Naive thymus-derived CD8-positive, alpha-beta T cell (primary cell): Measurements from ENCODE around the gene CSGALNACT2. TPM values are rescaled to one million over a fixed set of nuclear protein-coding genes. Genes with fewer than 3 reads are reported as not detected.
A peak's percentile ranks its signal among the peaks of the same experiment; 100 is the strongest.
"Not testable (repeated sequence)": the region's sequence is repeated elsewhere in the genome, so short reads cannot be mapped to it uniquely, and the experiment has no call there.

Experiments used
- ATAC-seq, 2 donors: fragments of 150-1000 bp; cut with Tn5 transposase in 1 of 2; sonication (Bioruptor Pico), chemical (Tn5 transposase) in 1 of 2; 1 replicate in 1 of 2; 2 replicates in 1 of 2; pipeline ENCODE4 v1.10.0; 2021; ENCODE audit warnings: mild to moderate bottlenecking in 2 of 2, moderate library complexity in 2 of 2
- POLR2A ChIA-PET: fragments of 350-600 bp; sonication (Branson Sonifier 250); formaldehyde crosslinking; loops from one replicate; lab custom pipeline; 2021; ENCODE audit warnings: antibody characterized with exemption; lab: Charles Lee
- DNase-seq, 10 donors: peaks; one replicate each; pipeline versions ENCODE4 v3.0.0 to v3.0.0-alpha.2; 2020 to 2022
- H3K27ac Mint-ChIP-seq, 10 donors: one replicate each; pipeline ENCODE4 v1.8.0; 2020 to 2022; ENCODE audit warnings: mild to moderate bottlenecking in 10 of 10, mixed read lengths in 10 of 10, moderate library complexity in 4 of 10, inconsistent platforms in 1 of 10
- H3K27me3 Mint-ChIP-seq, 5 donors: one replicate each; pipeline ENCODE4 v1.8.0; 2021 to 2022; ENCODE audit warnings: mixed read lengths in 5 of 5
- H3K36me3 Mint-ChIP-seq, 3 donors: one replicate each; pipeline ENCODE4 v1.8.0; 2020 to 2022; ENCODE audit warnings: mixed read lengths in 3 of 3, mild to moderate bottlenecking in 2 of 3, inconsistent platforms in 1 of 3
- H3K4me1 Mint-ChIP-seq, 4 donors: one replicate each; pipeline ENCODE4 v1.8.0; 2021 to 2022; ENCODE audit warnings: mixed read lengths in 4 of 4
- H3K4me3 Mint-ChIP-seq, 10 donors: one replicate each; pipeline ENCODE4 v1.8.0; 2020 to 2022; ENCODE audit warnings: mild to moderate bottlenecking in 10 of 10, mixed read lengths in 10 of 10, moderate library complexity in 6 of 10, inconsistent platforms in 1 of 10
- H3K9me3 Mint-ChIP-seq, 9 donors: one replicate each; pipeline ENCODE4 v1.8.0; 2020 to 2022; ENCODE audit warnings: mixed read lengths in 9 of 9, mild to moderate bottlenecking in 3 of 9, inconsistent platforms in 1 of 9, moderate library complexity in 1 of 9
- polyA plus RNA-seq, 3 donors: library from polyadenylated mRNA; unstranded; fragments of 300-500 nt; fragmentation: Illumina TruSeq; gene quantifications; one replicate each; pipeline ENCODE4 v1.2.3, GENCODE V29; 2021
- total RNA-seq, 8 experiments: library from RNA in 2 of 8; stranded (reverse) in 2 of 8; gene quantifications; one replicate each; pipeline ENCODE4 v1.2.3 and lab custom pipeline; 2021 to 2026

The CSGALNACT2 gene, protein sequence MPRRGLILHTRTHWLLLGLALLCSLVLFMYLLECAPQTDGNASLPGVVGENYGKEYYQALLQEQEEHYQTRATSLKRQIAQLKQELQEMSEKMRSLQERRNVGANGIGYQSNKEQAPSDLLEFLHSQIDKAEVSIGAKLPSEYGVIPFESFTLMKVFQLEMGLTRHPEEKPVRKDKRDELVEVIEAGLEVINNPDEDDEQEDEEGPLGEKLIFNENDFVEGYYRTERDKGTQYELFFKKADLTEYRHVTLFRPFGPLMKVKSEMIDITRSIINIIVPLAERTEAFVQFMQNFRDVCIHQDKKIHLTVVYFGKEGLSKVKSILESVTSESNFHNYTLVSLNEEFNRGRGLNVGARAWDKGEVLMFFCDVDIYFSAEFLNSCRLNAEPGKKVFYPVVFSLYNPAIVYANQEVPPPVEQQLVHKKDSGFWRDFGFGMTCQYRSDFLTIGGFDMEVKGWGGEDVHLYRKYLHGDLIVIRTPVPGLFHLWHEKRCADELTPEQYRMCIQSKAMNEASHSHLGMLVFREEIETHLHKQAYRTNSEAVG
- 10 to 100 TPM; 56.9 to 61.0 TPM for total RNA-seq
- polyA plus RNA-seq: 10 to 100 TPM; 15.0 to 20.0 (median 16.2) TPM
- 43.2 to 151 (median 114) reads per million in 6 experiments for total RNA-seq (lab: John Stamatoyannopoulos, UW)

DNA sequence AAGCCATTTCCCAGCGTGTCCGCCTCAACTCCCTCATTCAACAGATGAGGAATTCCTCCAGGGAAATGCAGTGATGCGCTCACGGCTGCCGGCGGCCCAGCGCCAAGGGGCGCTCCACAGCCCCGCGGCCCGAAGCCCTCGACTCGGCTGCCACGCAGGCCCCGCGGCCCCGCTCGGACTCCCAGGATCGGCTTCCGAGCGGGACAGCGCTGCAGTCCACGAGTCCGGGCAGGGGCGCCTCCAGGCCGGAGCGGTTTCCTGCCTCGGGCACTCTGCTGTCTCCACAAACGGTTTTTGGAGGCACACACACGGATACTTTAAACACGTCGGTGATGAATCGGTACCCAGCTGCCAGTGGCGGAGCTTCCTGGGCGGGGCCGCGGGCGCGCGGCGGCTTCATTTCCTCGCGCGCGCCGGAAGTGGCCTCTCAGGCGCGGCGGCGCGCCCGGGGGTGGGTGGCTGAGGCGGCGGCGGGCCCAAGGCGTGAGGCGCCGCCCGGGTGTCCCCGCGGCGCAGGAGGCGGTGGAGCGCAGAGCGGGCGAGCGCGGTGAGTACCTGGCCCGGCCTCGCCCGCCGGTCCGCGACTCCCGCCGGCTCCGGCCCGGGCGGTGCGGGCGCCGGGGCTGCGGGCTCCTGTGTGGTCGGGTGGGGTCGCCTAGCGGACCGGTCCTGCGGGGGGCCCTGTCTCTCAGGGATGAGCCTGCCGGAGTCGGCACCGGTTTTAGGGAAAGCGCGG is at the start of gene CSGALNACT2:
Gene CSGALNACT2 (plus strand): TSS at position 425 of the 736 bp plus-strand sequence. CDS start 16,705 bp downstream, outside the sequence.
- Mint-ChIP-seq H3K4me1 (peaks cover 25 to 64% (median 52%) of the 10 kb centered on the region in 4 donors), H3K36me3 (no peaks in the 10 kb centered on the region), H3K27me3 (no peaks in the 10 kb centered on the region), H3K9me3 (no peaks in the 10 kb centered on the region), H3K27ac (peak within 1 kb of the TSS; percentile 93 to 100 (median 99)), H3K4me3 (peak within 1 kb of the TSS; percentile 93 to 99 (median 97))
- POLR2A ChIA-PET: interaction anchor here (0.6 to 7.7 kb wide), 26 partner anchors 8 to 499 kb away, joined by 3 to 113 read pairs (median 3); partner anchors contain the start of genes BMS1, HNRNPF, ZNF239 and ZNF33B
- ATAC-seq: peak; percentile 73 to 77
- peak; percentile 79 to 91 (median 86) for DNase-seq

DNA sequence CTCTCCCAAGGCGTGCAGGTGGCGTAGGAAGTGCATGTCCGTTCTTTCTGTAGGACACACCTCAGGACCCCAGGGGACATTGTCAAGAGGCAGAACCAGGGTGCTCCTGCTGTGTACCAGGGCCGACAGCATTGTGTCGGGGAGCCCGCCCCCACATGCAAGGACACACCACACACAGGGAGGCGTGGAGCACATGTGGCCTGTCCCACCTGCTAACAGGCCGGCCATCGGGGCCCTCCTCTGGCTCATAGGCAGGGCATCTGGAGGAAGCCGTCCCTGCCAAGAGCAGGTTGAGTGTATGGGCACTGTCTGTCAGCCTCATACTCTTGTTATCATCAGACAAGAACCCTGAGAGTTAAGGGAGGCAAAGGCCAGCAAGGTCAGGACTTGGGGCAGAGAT is 48.7 kb upstream of the CSGALNACT2 start:
- H3K4me1 Mint-ChIP-seq: peaks cover 0 to under 1% (median 0%) of the 10 kb centered on the region in 4 donors
- no peak overlapping the region for H3K4me3 Mint-ChIP-seq
- no peak for ATAC-seq
- no peaks in the 10 kb centered on the region for H3K9me3 Mint-ChIP-seq
- no peaks in the 10 kb centered on the region for H3K36me3 Mint-ChIP-seq
- POLR2A ChIA-PET: no interaction called here
- DNase-seq: no peak
- peaks cover 0 to 18% (median 6%) of the 10 kb centered on the region in 5 donors for H3K27me3 Mint-ChIP-seq
- no peak overlapping the region for H3K27ac Mint-ChIP-seq

DNA sequence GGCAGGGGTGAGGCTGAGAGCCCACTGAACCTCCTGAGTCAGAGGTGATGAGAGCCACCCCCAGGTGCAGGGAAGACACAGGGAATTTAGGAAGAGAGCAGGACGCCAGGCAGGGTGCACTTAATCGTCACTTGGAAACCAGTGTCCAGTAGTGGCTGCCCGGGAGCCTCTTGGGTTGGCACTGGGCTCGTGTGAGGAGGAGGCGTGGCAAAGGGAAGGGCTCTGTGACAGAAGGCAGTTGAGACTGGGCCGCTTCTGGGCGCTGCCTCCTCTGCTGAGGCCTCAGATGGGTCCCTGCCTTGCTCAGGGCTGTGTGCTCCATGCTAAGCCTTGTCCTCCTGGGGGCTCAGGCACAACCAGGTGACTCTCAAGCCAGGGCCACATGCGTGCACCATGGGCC is 48.1 kb upstream of the CSGALNACT2 start:
- no peak overlapping the region for H3K27ac Mint-ChIP-seq
- DNase-seq (no peak), ATAC-seq (no peak)
- no peaks in the 10 kb centered on the region for H3K4me1 Mint-ChIP-seq
- H3K4me3 Mint-ChIP-seq: no peak overlapping the region
- no peaks in the 10 kb centered on the region for H3K9me3 Mint-ChIP-seq
- H3K36me3 Mint-ChIP-seq: no peaks in the 10 kb centered on the region
- peaks cover 0 to 17% (median 6%) of the 10 kb centered on the region in 5 donors for H3K27me3 Mint-ChIP-seq
- POLR2A ChIA-PET: no interaction called here

DNA sequence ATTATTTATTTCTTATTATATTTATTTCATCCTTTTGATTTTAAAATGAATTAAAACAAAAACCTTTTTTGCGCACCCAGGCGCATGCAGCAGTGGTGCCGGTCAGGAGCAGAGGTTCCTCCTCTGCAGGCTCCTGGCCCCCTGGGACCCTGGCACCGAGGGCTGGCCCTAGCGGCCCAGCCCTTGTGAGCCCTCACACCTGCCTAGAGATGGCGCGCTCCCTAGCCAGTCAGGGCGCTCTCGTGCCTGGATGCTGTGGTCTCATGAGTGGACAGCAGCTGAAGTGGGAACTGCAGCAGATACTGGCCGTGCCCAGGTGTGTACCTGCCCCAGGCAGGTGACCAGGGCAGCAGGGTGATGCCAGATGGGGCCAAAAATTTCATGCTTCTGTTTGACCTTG is 47.6 kb upstream of the CSGALNACT2 start:
- H3K4me3 Mint-ChIP-seq: no peak overlapping the region
- peaks cover 0 to 17% (median 6%) of the 10 kb centered on the region in 5 donors for H3K27me3 Mint-ChIP-seq
- ATAC-seq (no peak), DNase-seq (no peak)
- no peaks in the 10 kb centered on the region for H3K4me1 Mint-ChIP-seq
- no peaks in the 10 kb centered on the region for H3K9me3 Mint-ChIP-seq
- no peaks in the 10 kb centered on the region for H3K36me3 Mint-ChIP-seq
- no peak overlapping the region for H3K27ac Mint-ChIP-seq
- POLR2A ChIA-PET: no interaction called here

DNA sequence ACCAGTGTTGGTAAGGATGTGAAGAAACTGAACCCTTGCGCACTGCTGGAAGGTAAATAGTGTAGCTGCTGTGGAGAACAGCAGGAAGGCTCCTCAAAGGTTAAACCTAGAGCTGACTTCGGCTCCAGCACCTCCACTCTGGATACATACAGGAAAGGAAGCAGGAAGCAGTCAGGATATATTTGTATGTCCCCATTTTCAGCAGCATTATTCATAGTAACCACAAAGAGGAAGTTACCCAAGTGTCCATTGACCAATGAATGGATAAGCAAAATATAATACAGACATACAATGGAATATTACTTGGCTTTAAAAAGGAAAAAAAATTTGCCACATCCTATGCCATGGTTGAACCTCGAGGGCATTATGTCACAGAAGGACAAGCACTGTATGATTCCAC is 46.4 kb upstream of the CSGALNACT2 start:
- Mint-ChIP-seq H3K27ac (no peak overlapping the region), H3K9me3 (no peaks in the 10 kb centered on the region), H3K4me3 (no peak overlapping the region), H3K4me1 (no peaks in the 10 kb centered on the region), H3K36me3 (no peaks in the 10 kb centered on the region), H3K27me3 (peaks cover 0 to 17% (median 6%) of the 10 kb centered on the region in 5 donors)
- POLR2A ChIA-PET: no interaction called here
- DNase-seq: no peak
- ATAC-seq: no peak

DNA sequence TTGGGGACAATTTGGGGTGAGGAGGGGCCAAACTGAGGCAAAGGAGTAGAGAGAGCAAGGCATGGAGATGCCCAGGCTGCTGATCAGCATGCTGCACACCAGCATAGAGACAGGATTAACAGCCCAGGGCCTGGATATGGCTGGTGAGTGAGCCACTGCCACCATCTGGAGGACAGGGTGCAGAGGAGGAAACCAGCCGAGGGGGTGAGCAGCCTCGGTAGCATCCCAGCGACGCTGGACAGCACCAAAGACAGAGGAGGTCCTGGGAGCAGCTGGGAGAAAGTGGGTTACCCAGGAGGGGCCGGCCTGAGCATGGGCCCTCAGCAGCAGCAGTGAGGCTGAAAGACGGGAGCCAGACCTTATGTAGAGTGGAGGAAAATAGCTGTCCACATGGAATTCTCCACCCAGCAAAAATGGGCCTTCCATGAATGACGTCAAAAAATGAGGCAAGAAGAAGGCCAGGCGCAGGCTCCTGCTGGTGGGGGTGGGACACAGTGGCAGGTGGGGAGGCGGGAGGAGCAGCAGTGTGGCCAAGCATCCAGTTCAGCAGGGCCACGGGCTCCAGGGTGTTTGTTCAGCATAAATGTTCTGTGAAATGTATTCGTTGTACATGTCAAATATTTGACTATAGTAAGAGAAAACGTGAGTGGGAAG is 44.7 kb upstream of the CSGALNACT2 start:
- POLR2A ChIA-PET: no interaction called here
- DNase-seq (no peak), ATAC-seq (no peak)
- Mint-ChIP-seq H3K9me3 (no peaks in the 10 kb centered on the region), H3K4me1 (no peaks in the 10 kb centered on the region), H3K36me3 (no peaks in the 10 kb centered on the region), H3K27ac (no peak overlapping the region), H3K4me3 (no peak overlapping the region), H3K27me3 (peaks cover 0 to 9% (median 6%) of the 10 kb centered on the region in 5 donors)

DNA sequence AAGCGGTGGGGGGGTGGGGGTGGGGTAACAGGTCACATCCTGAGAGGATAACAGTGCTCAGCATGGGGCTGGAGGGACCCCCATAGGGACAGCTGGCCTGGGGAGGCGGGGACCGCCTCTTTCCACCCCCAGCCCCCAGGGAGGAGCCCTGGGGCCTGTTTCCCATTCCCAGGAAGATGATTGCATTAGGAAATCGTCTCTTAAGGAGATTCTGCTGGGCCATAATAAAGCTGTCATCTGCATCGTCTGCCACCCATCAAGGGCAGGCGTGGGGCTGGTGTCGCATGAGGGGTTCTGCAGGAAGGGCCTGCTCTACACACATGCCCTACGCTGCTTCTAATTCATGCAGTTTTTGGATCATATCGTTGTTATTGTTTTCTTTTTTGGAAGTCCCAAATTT is 44.2 kb upstream of the CSGALNACT2 start:
- DNase-seq: no peak

DNA sequence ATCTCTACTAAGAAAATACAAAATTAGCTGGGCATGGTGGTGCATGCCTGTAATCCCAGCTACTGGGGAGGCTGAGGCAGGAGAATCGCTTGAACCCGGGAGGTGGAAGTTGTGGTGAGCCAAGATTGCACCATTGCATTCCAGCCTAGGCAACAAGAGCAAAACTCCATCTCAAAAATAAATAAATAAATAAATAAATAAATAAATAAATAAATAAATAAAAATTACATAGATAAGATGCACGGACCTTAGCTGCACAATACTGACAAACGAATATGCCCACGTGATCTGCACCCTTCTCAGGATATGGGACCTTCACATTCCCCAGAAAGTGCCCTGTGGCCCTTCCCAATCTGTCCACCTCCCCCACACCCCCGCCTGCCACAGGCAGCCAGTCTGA is 38.9 kb upstream of the CSGALNACT2 start:
- POLR2A ChIA-PET, DNase-seq, H3K4me3 Mint-ChIP-seq, H3K36me3 Mint-ChIP-seq, H3K9me3 Mint-ChIP-seq, ATAC-seq, H3K4me1 Mint-ChIP-seq: not testable (repeated sequence)
- peak overlapping the region in 1 of 10 donors; percentile 16 for H3K27ac Mint-ChIP-seq
- H3K27me3 Mint-ChIP-seq: peaks cover 13 to 28% (median 18%) of the 10 kb centered on the region in 5 donors

More for the DNA sequence above, 44.2 kb upstream of the CSGALNACT2 start:
- no peaks in the 10 kb centered on the region for H3K4me1 Mint-ChIP-seq
- no peak overlapping the region for H3K27ac Mint-ChIP-seq
- no peak for ATAC-seq
- no peaks in the 10 kb centered on the region for H3K9me3 Mint-ChIP-seq
- POLR2A ChIA-PET: no interaction called here
- no peaks in the 10 kb centered on the region for H3K36me3 Mint-ChIP-seq
- H3K27me3 Mint-ChIP-seq: peaks cover 0 to 8% (median 4%) of the 10 kb centered on the region in 5 donors
- no peak overlapping the region for H3K4me3 Mint-ChIP-seq

DNA sequence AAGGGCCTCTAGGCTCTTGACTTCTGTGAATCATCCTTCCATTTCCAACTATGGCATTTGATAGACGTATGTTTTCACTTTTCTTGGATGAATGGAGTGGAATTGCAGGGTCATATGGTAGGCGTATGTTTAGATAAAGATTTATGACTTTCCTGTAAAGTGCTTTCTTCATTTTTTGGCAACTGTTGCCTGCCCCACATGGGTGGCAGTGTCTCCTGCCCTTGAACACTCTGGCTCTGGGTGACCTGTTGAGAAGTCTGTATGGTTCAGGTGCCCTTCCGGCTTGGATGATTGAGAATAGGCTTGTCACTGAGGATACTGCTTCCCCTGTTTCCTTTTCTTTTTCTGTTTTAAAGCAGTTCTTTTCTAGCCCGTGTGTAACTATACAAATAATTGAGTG is 38.3 kb upstream of the CSGALNACT2 start:
- POLR2A ChIA-PET: no interaction called here
- Mint-ChIP-seq H3K27me3 (peaks cover 13 to 28% (median 19%) of the 10 kb centered on the region in 5 donors), H3K4me3 (no peak overlapping the region), H3K36me3 (no peaks in the 10 kb centered on the region), H3K27ac (peak overlapping the region in 1 of 10 donors; percentile 16), H3K9me3 (no peaks in the 10 kb centered on the region), H3K4me1 (peaks cover 0 to 1% (median under 1%) of the 10 kb centered on the region in 4 donors)
- no peak for DNase-seq
- no peak for ATAC-seq

DNA sequence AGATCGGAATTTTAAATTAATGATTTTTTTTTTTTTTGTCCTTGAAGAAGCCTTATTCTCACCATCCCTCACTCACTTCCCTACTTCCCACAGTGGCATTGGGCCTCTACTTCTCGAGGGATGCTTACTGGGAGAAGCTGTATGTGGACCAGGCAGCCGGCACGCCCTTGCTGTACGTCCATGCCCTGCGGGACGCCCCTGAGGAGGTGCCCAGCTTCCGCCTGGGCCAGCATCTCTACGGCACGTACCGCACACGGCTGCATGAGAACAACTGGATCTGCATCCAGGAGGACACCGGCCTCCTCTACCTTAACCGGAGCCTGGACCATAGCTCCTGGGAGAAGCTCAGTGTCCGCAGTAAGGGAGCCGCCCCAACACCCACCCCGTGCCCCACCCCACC is 37.9 kb upstream of the CSGALNACT2 start:
- Mint-ChIP-seq H3K9me3 (no peaks in the 10 kb centered on the region), H3K4me1 (peaks cover 0 to 3% (median 2%) of the 10 kb centered on the region in 4 donors), H3K27ac (peak overlapping the region in 1 of 10 donors; percentile 16), H3K36me3 (no peaks in the 10 kb centered on the region), H3K4me3 (no peak overlapping the region), H3K27me3 (peaks cover 13 to 28% (median 20%) of the 10 kb centered on the region in 5 donors)
- POLR2A ChIA-PET: no interaction called here
- no peak for ATAC-seq
- no peak for DNase-seq

DNA sequence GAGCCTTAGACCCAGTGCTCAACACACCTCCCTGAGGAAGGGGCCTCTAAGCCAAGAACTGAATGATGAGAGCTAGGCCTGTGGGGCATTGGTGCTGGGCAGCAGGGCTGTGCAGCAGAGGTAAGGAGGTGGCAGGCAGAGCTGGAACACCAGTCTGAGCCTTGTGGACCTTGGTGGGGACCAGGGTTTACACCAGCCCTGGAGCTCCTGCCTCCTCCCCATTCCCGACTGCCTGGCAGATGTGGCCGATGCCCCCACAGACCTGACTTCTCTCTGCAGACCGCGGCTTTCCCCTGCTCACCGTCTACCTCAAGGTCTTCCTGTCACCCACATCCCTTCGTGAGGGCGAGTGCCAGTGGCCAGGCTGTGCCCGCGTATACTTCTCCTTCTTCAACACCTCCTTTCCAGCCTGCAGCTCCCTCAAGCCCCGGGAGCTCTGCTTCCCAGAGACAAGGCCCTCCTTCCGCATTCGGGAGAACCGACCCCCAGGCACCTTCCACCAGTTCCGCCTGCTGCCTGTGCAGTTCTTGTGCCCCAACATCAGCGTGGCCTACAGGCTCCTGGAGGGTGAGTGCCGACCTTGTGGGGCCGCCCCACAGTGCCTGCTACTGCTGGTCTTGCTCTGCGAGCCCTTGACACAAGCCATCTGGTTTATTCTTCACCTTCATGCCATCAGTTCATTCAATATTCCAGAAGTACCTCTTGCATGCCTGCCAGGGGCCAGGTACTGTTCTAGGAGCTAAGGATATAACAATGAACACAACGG is 36.0 kb upstream of the CSGALNACT2 start:
- Mint-ChIP-seq H3K36me3 (no peaks in the 10 kb centered on the region), H3K4me3 (peak overlapping the region in 5 of 10 donors; percentile 5 to 74 (median 16)), H3K27me3 (peaks cover 13 to 28% (median 20%) of the 10 kb centered on the region in 5 donors), H3K4me1 (peaks cover 0 to 11% (median 6%) of the 10 kb centered on the region in 4 donors), H3K9me3 (no peaks in the 10 kb centered on the region), H3K27ac (no peak overlapping the region)
- POLR2A ChIA-PET: no interaction called here
- DNase-seq: no peak
- no peak for ATAC-seq
